CD8-positive, alpha-beta memory T cell (primary cell): Measurements from ENCODE around the gene AGAP2. TPM values are rescaled to one million over a fixed set of nuclear protein-coding genes. Genes with fewer than 3 reads are reported as not detected.

Source experiments
- CTCF ChIA-PET: fragments of 350-600 bp; sonication (Branson Sonifier 250); formaldehyde crosslinking; loops from one replicate; lab custom pipeline; 2021; ENCODE audit warnings: antibody characterized with exemption; lab: Charles Lee
- POLR2A ChIA-PET: fragments of 350-600 bp; sonication (Branson Sonifier 250); formaldehyde crosslinking; loops from one replicate; lab custom pipeline; 2021; ENCODE audit warnings: antibody characterized with exemption; lab: Charles Lee
- DNase-seq, 5 donors: peaks; one replicate each; pipeline versions ENCODE4 v3.0.0 to v3.0.0-alpha.2; 2020 to 2022; ENCODE audit warnings: mixed read lengths in 1 of 5
- H3K27ac ChIP-seq: one replicate; pipeline ENCODE4 v1.7.0; 2013; ENCODE audit warnings: low read depth, mild to moderate bottlenecking, low read length, moderate library complexity
- H3K27me3 ChIP-seq: 2 replicates; pipeline ENCODE4 v1.7.0; 2013; ENCODE audit warnings: low read length, mild to moderate bottlenecking; ENCODE audit not compliant: insufficient read depth, poor library complexity, severe bottlenecking
- H3K36me3 ChIP-seq: 2 replicates; pipeline ENCODE4 v1.7.0; 2013; ENCODE audit warnings: mild to moderate bottlenecking, low read length, moderate library complexity; ENCODE audit not compliant: insufficient read depth
- H3K4me1 ChIP-seq: 2 replicates; pipeline ENCODE4 v1.7.0; 2013; ENCODE audit warnings: mild to moderate bottlenecking, low read length, moderate library complexity; ENCODE audit not compliant: insufficient read depth
- H3K4me3 ChIP-seq: 2 replicates; pipeline ENCODE4 v1.7.0; 2013; ENCODE audit warnings: mild to moderate bottlenecking, low read length
- H3K9me3 ChIP-seq: 2 replicates; pipeline ENCODE4 v1.7.0; 2013; ENCODE audit warnings: mild to moderate bottlenecking, low read length
- H3K27ac Mint-ChIP-seq, 8 donors: one replicate each; pipeline ENCODE4 v1.8.0; 2020 to 2021; ENCODE audit warnings: mixed read lengths in 8 of 8, mild to moderate bottlenecking in 6 of 8, inconsistent platforms in 3 of 8, moderate library complexity in 3 of 8
- H3K27me3 Mint-ChIP-seq, 2 donors: one replicate each; pipeline ENCODE4 v1.8.0; 2020 to 2021; ENCODE audit warnings: mixed read lengths in 2 of 2, mild to moderate bottlenecking in 1 of 2, moderate library complexity in 1 of 2
- H3K36me3 Mint-ChIP-seq, 3 donors: one replicate each; pipeline ENCODE4 v1.8.0; 2020 to 2021; ENCODE audit warnings: mixed read lengths in 3 of 3, inconsistent platforms in 1 of 3, mild to moderate bottlenecking in 1 of 3
- H3K4me1 Mint-ChIP-seq, 3 donors: one replicate each; pipeline ENCODE4 v1.8.0; 2020 to 2021; ENCODE audit warnings: mixed read lengths in 3 of 3, inconsistent platforms in 1 of 3, mild to moderate bottlenecking in 1 of 3
- H3K4me3 Mint-ChIP-seq, 7 donors: one replicate each; pipeline ENCODE4 v1.8.0; 2020 to 2021; ENCODE audit warnings: mixed read lengths in 7 of 7, mild to moderate bottlenecking in 6 of 7, moderate library complexity in 4 of 7, inconsistent platforms in 2 of 7
- H3K9me3 Mint-ChIP-seq, 5 donors: one replicate each; pipeline ENCODE4 v1.8.0; 2020 to 2022; ENCODE audit warnings: mixed read lengths in 5 of 5, mild to moderate bottlenecking in 3 of 5, moderate library complexity in 2 of 5, inconsistent platforms in 1 of 5
- polyA plus RNA-seq: library from polyadenylated mRNA; unstranded; fragments of 300-500 nt; fragmentation: Illumina TruSeq; gene quantifications from one replicate; pipeline ENCODE4 v1.2.3, GENCODE V29; 2021
- total RNA-seq, 2 experiments: library from RNA; stranded (reverse); gene quantifications; one replicate each; pipeline ENCODE4 v1.2.3, GENCODE V29; 2021

AGAP2 gene
- total and polyA plus RNA-seq, 3 experiments from 2014 or later, result 6.4 to 31.7 (median 29.9) TPM

- peaks cover 0 to 3% of the 10 kb centered on the region in 2 donors for H3K27me3 Mint-ChIP-seq
- peaks cover 40% of the 10 kb centered on the region for H3K4me1 ChIP-seq
- no peaks in the 10 kb centered on the region for H3K9me3 Mint-ChIP-seq
- ChIA-PET POLR2A (interaction anchor here (1.9 kb wide), 1 partner anchor 8 kb away, joined by 6 read pairs; the partner anchor contains the start of genes EEF1AKMT3 and METTL1), CTCF (interaction anchor here (1.1 to 3.6 kb wide), 9 partner anchors 8 to 125 kb away, joined by 3 to 19 read pairs (median 9); partner anchors contain the start of genes EEF1AKMT3 and METTL1)
- H3K36me3 Mint-ChIP-seq, result peaks cover 7 to 14% (median 8%) of the 10 kb centered on the region in 3 donors
- no peaks in the 10 kb centered on the region for H3K27me3 ChIP-seq
- no peak for DNase-seq
- peaks cover 44 to 51% (median 47%) of the 10 kb centered on the region in 3 donors for H3K4me1 Mint-ChIP-seq
- peaks cover 1% of the 10 kb centered on the region for H3K36me3 ChIP-seq
- H3K9me3 ChIP-seq, result no peaks in the 10 kb centered on the region
- H3K4me3 ChIP-seq, result no peak overlapping the region
- no peak overlapping the region for H3K27ac ChIP-seq
- H3K27ac Mint-ChIP-seq, result peak overlapping the region; percentile 67 to 100 (median 99)
- H3K4me3 Mint-ChIP-seq, result peak overlapping the region in 4 of 7 donors; percentile 99 to 100 (median 99)
These were observed 41.8 kb upstream of the AGAP2 start for GRCh38 chr12:57780284-57780897.

GRCh38 chr12:57779736-57780135, 41.2 kb upstream of the AGAP2 start:
- ChIA-PET CTCF (interaction anchor here (1.1 to 3.6 kb wide), 4 partner anchors 14 to 125 kb away, joined by 3 to 19 read pairs (median 12); no protein-coding TSS in a partner anchor), POLR2A (no interaction called here)
- Mint-ChIP-seq H3K4me1 (peaks cover 44 to 51% (median 47%) of the 10 kb centered on the region in 3 donors), H3K9me3 (no peaks in the 10 kb centered on the region), H3K27ac (peak overlapping the region; percentile 7 to 99 (median 84)), H3K4me3 (peak overlapping the region in 1 of 7 donors; percentile 27), H3K36me3 (peaks cover 7 to 14% (median 8%) of the 10 kb centered on the region in 3 donors), H3K27me3 (peaks cover 0 to 3% of the 10 kb centered on the region in 2 donors)
- Histone ChIP-seq H3K27ac (no peak overlapping the region), H3K9me3 (no peaks in the 10 kb centered on the region), H3K36me3 (no peaks in the 10 kb centered on the region), H3K4me1 (peaks cover 40% of the 10 kb centered on the region), H3K27me3 (no peaks in the 10 kb centered on the region), H3K4me3 (no peak overlapping the region)
- no peak for DNase-seq

- POLR2A ChIA-PET, result no interaction called here
- CTCF ChIA-PET, result interaction anchor here (1.2 to 3.6 kb wide), 2 partner anchors 12 to 21 kb away, joined by 5 to 10 read pairs; no protein-coding TSS in a partner anchor
- Mint-ChIP-seq H3K27ac (peak overlapping the region in 1 of 8 donors; percentile 44), H3K27me3 (peaks cover 0 to 3% of the 10 kb centered on the region in 2 donors), H3K9me3 (no peaks in the 10 kb centered on the region), H3K4me3 (peak overlapping the region in 1 of 7 donors; percentile 55), H3K36me3 (peaks cover 7 to 8% (median 8%) of the 10 kb centered on the region in 3 donors), H3K4me1 (peaks cover 37 to 44% (median 39%) of the 10 kb centered on the region in 3 donors)
- Histone ChIP-seq H3K4me3 (no peak overlapping the region), H3K36me3 (no peaks in the 10 kb centered on the region), H3K27ac (no peak overlapping the region), H3K27me3 (no peaks in the 10 kb centered on the region), H3K9me3 (no peaks in the 10 kb centered on the region), H3K4me1 (peaks cover 31% of the 10 kb centered on the region)
- DNase-seq, result no peak
These were observed 39.4 kb upstream of the AGAP2 start for GRCh38 chr12:57777911-57778310.

DNA sequence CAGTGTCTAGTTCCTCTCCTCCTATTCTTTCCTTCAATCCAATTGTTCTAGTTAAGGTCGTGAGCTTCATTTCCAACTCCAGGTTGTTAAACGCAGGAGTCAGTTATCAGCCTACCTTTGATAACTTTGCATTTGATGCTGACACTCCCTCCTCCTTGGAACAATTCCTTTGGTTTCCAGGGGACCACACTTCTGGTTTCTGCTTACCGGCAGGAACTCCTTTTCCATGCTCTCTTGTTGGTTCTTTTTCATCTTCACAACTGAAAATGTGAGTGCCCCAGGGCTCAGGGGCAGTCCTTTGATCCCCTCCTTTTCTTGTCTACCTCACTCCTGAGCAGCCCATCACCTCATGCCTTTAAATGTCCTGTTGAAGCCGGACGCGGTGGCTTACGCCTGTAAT, 38.8 kb upstream of the AGAP2 start:
- peaks cover 35% of the 10 kb centered on the region for H3K4me1 ChIP-seq
- H3K4me1 Mint-ChIP-seq, result peaks cover 33 to 41% (median 36%) of the 10 kb centered on the region in 3 donors
- no peak overlapping the region for H3K4me3 ChIP-seq
- ChIA-PET CTCF (interaction anchor here (3.6 kb wide), 1 partner anchor 12 kb away, joined by 10 read pairs; no protein-coding TSS in a partner anchor), POLR2A (no interaction called here)
- H3K9me3 Mint-ChIP-seq, result no peaks in the 10 kb centered on the region
- H3K27me3 ChIP-seq, result no peaks in the 10 kb centered on the region
- no peak for DNase-seq
- peaks cover 4 to 7% (median 6%) of the 10 kb centered on the region in 3 donors for H3K36me3 Mint-ChIP-seq
- no peaks in the 10 kb centered on the region for H3K9me3 ChIP-seq
- peak overlapping the region in 1 of 7 donors; percentile 55 for H3K4me3 Mint-ChIP-seq
- H3K27ac ChIP-seq, result no peak overlapping the region
- H3K36me3 ChIP-seq, result no peaks in the 10 kb centered on the region
- H3K27ac Mint-ChIP-seq, result peak overlapping the region in 1 of 8 donors; percentile 64
- peaks cover 0 to 2% of the 10 kb centered on the region in 2 donors for H3K27me3 Mint-ChIP-seq

GRCh38 chr12:57776247-57776587, 37.7 kb upstream of the AGAP2 start:
- Histone ChIP-seq H3K4me3 (no peak overlapping the region), H3K36me3 (no peaks in the 10 kb centered on the region), H3K9me3 (no peaks in the 10 kb centered on the region), H3K27ac (no peak overlapping the region), H3K27me3 (no peaks in the 10 kb centered on the region), H3K4me1 (peaks cover 28% of the 10 kb centered on the region)
- peak overlapping the region in 1 of 7 donors; percentile 57 for H3K4me3 Mint-ChIP-seq
- H3K27me3 Mint-ChIP-seq, result peaks cover 0 to 2% of the 10 kb centered on the region in 2 donors
- peaks cover 6 to 7% (median 7%) of the 10 kb centered on the region in 3 donors for H3K36me3 Mint-ChIP-seq
- peaks cover 31 to 39% (median 32%) of the 10 kb centered on the region in 3 donors for H3K4me1 Mint-ChIP-seq
- DNase-seq, result no peak
- peak overlapping the region in 1 of 8 donors; percentile 25 for H3K27ac Mint-ChIP-seq
- CTCF ChIA-PET, result interaction anchor here (1.4 kb wide), 1 partner anchor 20 kb away, joined by 5 read pairs; no protein-coding TSS in a partner anchor
- no peaks in the 10 kb centered on the region for H3K9me3 Mint-ChIP-seq
- POLR2A ChIA-PET, result no interaction called here

DNA sequence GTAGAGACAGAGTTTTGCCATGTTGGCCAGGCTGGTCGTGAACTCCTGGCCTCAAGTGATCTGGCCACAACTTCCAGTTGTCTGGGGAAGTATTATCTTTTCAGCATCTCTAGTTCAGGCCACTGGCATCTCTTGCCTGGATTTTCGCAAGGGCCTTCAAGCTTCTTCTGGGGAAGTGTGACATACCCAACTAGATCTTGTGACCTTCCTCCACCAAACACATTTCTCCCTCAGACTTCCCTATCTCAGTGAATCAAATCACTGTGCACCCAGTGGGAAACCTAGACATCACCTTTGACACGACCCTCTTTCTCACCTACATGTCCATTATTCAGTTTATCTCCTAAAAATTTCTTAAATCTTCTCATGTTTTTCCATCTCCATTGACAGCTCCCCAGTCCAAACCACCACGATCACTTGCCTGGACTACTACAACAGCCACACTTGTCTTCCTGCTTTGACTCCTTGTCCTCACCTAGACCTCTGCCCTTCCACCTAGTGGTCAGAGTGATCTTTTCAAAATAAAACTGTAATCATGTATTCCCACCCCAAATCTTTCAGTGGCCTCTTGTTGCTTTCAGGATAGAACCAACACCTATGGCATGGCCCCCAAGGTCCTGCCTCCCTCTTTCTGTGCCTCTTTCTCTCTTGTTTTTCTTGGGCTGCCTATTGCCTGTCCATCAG, 37.2 kb upstream of the AGAP2 start:
- H3K4me1 ChIP-seq, result peaks cover 24% of the 10 kb centered on the region
- peak overlapping the region in 3 of 8 donors; percentile 2 to 25 (median 18) for H3K27ac Mint-ChIP-seq
- H3K36me3 Mint-ChIP-seq, result peaks cover 6 to 7% (median 7%) of the 10 kb centered on the region in 3 donors
- no peak overlapping the region for H3K27ac ChIP-seq
- H3K9me3 ChIP-seq, result no peaks in the 10 kb centered on the region
- H3K4me3 Mint-ChIP-seq, result peak overlapping the region in 3 of 7 donors; percentile 5 to 57 (median 5)
- no peak overlapping the region for H3K4me3 ChIP-seq
- no peaks in the 10 kb centered on the region for H3K36me3 ChIP-seq
- H3K27me3 ChIP-seq, result no peaks in the 10 kb centered on the region
- H3K9me3 Mint-ChIP-seq, result no peaks in the 10 kb centered on the region
- H3K4me1 Mint-ChIP-seq, result peaks cover 27 to 39% (median 31%) of the 10 kb centered on the region in 3 donors
- H3K27me3 Mint-ChIP-seq, result peaks cover 0 to 2% of the 10 kb centered on the region in 2 donors
- CTCF ChIA-PET, result interaction anchor here (1.4 kb wide), 1 partner anchor 19 kb away, joined by 5 read pairs; no protein-coding TSS in a partner anchor
- POLR2A ChIA-PET, result interaction anchor here (0.8 kb wide), 1 partner anchor 54 kb away, joined by 3 read pairs; no protein-coding TSS in a partner anchor
- DNase-seq, result no peak

GRCh38 chr12:57775044-57775443, 36.5 kb upstream of the AGAP2 start:
- ChIA-PET CTCF (interaction anchor here (1.4 kb wide), 1 partner anchor 19 kb away, joined by 5 read pairs; no protein-coding TSS in a partner anchor), POLR2A (interaction anchor here (0.8 kb wide), 1 partner anchor 53 kb away, joined by 3 read pairs; no protein-coding TSS in a partner anchor)
- Histone ChIP-seq H3K27ac (no peak overlapping the region), H3K27me3 (no peaks in the 10 kb centered on the region), H3K4me1 (peaks cover 17% of the 10 kb centered on the region), H3K9me3 (no peaks in the 10 kb centered on the region), H3K4me3 (no peak overlapping the region), H3K36me3 (no peaks in the 10 kb centered on the region)
- peak overlapping the region in 1 of 7 donors; percentile 57 for H3K4me3 Mint-ChIP-seq
- H3K27ac Mint-ChIP-seq, result peak overlapping the region in 1 of 8 donors; percentile 89
- peaks cover 25 to 33% (median 30%) of the 10 kb centered on the region in 3 donors for H3K4me1 Mint-ChIP-seq
- no peak for DNase-seq
- peaks cover 7% of the 10 kb centered on the region in 3 donors for H3K36me3 Mint-ChIP-seq
- peaks cover 0 to 2% of the 10 kb centered on the region in 2 donors for H3K27me3 Mint-ChIP-seq
- H3K9me3 Mint-ChIP-seq, result no peaks in the 10 kb centered on the region
